Measurements from ENCODE around the gene LHFPL4.

- TF ChIP-seq, protein P1, sequence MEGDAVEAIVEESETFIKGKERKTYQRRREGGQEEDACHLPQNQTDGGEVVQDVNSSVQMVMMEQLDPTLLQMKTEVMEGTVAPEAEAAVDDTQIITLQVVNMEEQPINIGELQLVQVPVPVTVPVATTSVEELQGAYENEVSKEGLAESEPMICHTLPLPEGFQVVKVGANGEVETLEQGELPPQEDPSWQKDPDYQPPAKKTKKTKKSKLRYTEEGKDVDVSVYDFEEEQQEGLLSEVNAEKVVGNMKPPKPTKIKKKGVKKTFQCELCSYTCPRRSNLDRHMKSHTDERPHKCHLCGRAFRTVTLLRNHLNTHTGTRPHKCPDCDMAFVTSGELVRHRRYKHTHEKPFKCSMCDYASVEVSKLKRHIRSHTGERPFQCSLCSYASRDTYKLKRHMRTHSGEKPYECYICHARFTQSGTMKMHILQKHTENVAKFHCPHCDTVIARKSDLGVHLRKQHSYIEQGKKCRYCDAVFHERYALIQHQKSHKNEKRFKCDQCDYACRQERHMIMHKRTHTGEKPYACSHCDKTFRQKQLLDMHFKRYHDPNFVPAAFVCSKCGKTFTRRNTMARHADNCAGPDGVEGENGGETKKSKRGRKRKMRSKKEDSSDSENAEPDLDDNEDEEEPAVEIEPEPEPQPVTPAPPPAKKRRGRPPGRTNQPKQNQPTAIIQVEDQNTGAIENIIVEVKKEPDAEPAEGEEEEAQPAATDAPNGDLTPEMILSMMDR (CRISPR knock-in tag; IDR thresholded peaks at IDR 0.05) = no peak
- TF ChIP-seq, protein P2, sequence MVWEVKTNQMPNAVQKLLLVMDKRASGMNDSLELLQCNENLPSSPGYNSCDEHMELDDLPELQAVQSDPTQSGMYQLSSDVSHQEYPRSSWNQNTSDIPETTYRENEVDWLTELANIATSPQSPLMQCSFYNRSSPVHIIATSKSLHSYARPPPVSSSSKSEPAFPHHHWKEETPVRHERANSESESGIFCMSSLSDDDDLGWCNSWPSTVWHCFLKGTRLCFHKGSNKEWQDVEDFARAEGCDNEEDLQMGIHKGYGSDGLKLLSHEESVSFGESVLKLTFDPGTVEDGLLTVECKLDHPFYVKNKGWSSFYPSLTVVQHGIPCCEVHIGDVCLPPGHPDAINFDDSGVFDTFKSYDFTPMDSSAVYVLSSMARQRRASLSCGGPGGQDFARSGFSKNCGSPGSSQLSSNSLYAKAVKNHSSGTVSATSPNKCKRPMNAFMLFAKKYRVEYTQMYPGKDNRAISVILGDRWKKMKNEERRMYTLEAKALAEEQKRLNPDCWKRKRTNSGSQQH (CRISPR knock-in tag; IDR thresholded peaks at IDR 0.05; ENCODE audit: low read depth) = no peak
- TF ChIP-seq BHLHE40 (IDR thresholded peaks at IDR 0.05; ENCODE audit: low read length) (no peak), ZBTB1 (CRISPR knock-in tag; IDR thresholded peaks at IDR 0.05; ENCODE audit: borderline replicate concordance) (no peak), PTBP1 (IDR thresholded peaks at IDR 0.05; ENCODE audit: low read depth, low read length, poor library complexity, severe bottlenecking) (no peak), NR1H2 (CRISPR knock-in tag; IDR thresholded peaks at IDR 0.05; ENCODE audit: borderline replicate concordance, low read depth) (no peak), NPAS2 (CRISPR knock-in tag; IDR thresholded peaks at IDR 0.05; ENCODE audit: borderline replicate concordance) (no peak), DNMT3B (CRISPR knock-in tag; conservative IDR thresholded peaks at IDR 0.05) (no peak), POLR2A (IDR thresholded peaks at IDR 0.05; ENCODE audit: insufficient read depth in 1 of 2, low read depth in 2 of 2, low read length in 2 of 2) (no peak)
- TF ChIP-seq, protein P3, sequence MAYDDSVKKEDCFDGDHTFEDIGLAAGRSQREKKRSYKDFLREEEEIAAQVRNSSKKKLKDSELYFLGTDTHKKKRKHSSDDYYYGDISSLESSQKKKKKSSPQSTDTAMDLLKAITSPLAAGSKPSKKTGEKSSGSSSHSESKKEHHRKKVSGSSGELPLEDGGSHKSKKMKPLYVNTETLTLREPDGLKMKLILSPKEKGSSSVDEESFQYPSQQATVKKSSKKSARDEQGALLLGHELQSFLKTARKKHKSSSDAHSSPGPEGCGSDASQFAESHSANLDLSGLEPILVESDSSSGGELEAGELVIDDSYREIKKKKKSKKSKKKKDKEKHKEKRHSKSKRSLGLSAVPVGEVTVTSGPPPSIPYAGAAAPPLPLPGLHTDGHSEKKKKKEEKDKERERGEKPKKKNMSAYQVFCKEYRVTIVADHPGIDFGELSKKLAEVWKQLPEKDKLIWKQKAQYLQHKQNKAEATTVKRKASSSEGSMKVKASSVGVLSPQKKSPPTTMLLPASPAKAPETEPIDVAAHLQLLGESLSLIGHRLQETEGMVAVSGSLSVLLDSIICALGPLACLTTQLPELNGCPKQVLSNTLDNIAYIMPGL (CRISPR knock-in tag; IDR thresholded peaks at IDR 0.05; ENCODE audit: borderline replicate concordance in 1 of 2, low read depth in 1 of 2) = no peak
Measured at GRCh38 chr3:9583792-9584191, 30.2 kb upstream of the LHFPL4 start.

Measured in HepG2 (cell line).